A673 (cell line): ENCODE data around the gene ST3GAL4.

Experiments used
- CTCF ChIP-seq: fragments of 300-800, 200-600 bp; sonication (generic); conservative IDR thresholded peaks from 2 replicates; pipeline ENCODE4 v1.5.1; 2017; ENCODE audit warnings: low read depth, mild to moderate bottlenecking, antibody characterized with exemption, low read length, moderate library complexity, mixed read lengths
- EZH2 ChIP-seq: fragments of 200-600 bp; sonication (generic); IDR thresholded peaks from 2 replicates; pipeline ENCODE4 v1.6.1; 2017; ENCODE audit warnings: borderline replicate concordance, low read depth, mild to moderate bottlenecking, mixed read lengths, antibody characterized with exemption, low read length; ENCODE audit not compliant: poor library complexity, severe bottlenecking

- TF ChIP-seq EZH2 (no peak), CTCF (no peak)
Measured at GRCh38 chr11:126414615-126415014, 59.1 kb downstream of the ST3GAL4 start.
